Stimulated activated CD4-positive, alpha-beta T cell treated with anti-CD3 and anti-CD28 coated beads, Interleukin-1b, Interleukin-23, amount 100 ng/mL, for 48 hours (primary cell): ENCODE measurements around the gene PLEKHA6.

Experiments used
- DNase-seq: peaks from one replicate; pipeline ENCODE4 v3.0.0-alpha.2; 2020

Gene PLEKHA6

DNA sequence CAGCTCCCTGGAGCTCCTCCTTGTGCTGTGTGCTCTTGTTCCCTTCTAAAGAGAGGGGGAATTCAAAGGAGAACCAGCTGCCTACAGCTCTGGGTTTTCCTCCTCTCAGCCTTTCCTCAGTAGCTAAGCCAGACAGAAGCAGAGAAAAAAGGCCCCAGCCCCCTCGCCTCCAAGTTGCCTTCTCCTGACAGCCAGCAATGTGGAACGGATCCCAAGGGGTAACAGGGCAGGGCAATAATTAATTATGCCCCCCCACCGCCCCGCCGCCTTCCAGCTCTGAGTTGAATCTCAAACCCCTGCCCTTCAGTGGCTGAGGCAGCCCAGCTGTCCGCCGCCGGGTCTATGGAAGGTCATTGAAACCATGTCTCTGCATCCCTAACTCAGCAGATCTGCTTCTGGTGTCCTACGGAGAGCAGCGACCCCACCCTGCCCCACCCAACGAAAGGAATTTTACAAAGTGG lies 76.9 kb downstream of the PLEKHA6 start:
- no peak for DNase-seq

DNA sequence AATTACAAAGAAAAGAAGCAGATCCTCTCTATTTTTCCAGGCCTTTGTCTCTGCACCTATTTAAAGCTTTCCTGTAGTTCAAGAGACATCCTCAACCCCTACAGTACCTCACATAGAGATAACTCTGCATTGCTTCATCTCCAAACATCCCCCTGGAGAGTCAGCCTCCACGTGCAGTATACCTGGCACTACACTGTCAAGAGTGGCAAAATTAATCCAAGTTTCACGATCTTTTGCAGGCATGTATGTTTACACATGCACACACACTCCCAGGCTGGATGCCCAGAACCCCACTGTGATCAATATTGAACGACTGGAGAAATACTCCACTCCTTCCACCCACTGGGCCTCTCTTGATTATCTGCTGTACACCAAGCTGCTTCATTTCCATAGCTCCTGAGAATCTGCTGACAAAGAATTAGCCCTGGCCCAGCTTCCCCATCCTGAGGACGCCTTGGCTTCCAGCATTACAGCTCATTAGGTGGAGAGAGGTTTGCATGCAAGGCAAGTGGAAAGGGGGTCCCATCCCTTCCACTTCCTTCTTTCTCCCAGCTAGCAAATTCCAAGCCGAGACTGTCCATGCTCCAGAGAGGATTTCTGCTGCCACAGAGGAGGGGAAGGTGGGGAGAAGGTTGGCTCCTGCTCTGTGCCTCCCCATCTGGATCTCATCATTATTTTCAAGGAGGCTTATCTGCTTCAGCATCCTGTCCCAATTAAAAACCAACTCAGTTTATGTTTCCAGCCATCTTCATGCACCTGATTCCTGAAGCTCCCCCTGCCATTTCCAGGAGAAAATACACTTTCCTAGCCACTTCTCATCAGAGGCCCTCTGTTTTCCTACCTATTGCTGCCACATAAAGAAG lies 79.4 kb downstream of the PLEKHA6 start:
- no peak for DNase-seq

DNA sequence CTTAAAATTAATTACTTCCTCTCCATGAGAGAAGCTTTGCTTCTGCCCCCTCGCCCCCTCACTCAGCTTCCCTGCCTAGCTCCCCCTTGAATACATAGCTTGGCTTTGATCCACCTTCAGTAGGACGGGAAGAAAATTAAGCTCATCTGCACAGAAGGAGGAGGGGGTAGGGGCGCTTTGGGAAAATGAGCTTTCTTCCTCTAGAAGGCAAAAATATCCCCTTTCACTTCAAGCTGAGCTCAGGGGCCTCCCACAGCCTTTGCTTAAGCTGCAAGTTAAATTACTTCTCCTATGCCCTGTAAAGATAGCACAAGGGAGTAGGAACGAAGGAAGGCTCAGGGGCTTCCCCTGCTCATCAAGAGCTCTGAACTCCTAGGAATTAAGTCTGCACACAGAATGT lies 80.8 kb downstream of the PLEKHA6 start:
- DNase-seq = no peak

DNA sequence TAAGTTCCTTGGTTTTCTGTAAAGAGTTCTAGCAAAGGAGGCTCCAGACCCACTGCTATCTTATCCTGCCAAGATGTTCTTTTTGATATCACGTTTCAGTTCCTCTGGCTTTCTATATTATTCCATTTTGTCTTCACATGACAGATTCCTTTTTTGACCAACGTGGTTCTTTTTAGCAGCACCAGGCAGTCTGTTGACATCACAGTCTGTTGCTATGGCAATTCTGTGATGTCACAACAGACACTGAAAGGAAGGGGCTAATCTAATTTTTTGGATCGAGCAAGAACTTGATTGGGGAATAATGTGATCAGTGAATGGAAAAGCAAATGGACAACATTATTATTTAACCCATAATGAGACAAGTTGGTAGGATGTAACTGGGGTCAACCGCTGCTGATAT lies 81.5 kb downstream of the PLEKHA6 start:
- no peak for DNase-seq

DNA sequence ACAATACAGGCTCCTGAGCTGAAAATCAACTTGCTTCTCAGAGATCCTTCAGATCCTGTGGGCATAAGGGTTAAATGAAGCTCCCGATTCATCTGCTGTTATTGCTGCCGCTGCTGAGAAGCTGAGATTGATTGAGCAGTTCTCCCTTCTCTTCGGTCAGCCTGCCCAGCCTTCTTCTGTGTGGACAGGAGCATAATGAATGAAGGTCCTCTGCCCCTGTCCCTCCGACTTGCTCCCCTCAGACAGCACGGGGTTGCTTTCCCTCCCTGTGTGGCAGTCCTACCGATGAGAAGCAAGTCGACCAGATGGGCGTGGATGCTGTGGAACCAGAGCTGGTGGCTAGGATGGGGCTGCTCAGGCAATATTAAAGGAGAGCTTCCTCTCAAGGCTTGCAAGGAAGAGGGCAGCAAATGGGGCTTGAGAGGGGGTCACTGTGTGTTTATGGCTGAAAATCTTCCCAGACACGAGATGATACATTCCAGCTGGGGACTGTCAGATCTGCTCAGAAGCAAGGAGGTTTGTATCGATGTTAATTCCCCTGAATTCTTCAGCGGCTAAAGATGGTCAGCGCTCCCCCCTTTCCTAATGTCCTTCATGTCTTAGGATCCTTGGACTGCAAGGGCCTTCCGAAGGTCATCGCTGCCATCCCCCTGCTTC lies 82.0 kb downstream of the PLEKHA6 start:
- DNase-seq = no peak

DNA sequence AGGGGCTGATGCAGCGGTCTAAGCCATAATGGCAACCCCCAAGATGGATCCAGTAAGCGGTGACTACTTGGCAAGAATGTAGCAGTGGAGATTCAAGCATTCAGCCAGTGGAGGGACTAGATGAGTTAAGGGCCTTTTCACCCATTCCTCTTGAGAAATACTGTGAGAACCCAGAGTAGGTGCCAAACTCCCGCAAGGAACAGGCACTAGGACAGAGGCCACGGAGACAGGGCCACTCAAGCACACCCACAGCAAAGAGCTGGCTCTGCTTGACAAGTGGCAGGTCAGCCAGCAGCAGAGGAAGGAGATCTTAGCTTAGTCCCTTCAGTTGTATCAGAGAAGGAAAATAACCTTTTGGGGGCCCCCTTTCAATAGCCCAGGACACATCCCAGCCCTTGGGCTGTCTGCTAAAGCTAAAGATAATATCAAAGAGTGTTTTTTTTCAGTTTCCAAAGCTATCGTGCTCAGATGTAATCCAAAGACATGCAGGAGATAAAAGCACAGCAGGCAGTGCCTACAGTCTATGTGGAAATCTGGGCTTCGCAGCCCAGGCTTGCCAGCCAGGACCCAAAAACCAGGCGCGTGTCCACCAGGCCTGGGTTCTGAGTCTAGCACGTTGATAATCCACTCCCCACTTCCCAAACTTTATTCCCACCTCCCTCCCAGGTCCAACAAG lies 83.9 kb downstream of the PLEKHA6 start:
- DNase-seq = no peak

DNA sequence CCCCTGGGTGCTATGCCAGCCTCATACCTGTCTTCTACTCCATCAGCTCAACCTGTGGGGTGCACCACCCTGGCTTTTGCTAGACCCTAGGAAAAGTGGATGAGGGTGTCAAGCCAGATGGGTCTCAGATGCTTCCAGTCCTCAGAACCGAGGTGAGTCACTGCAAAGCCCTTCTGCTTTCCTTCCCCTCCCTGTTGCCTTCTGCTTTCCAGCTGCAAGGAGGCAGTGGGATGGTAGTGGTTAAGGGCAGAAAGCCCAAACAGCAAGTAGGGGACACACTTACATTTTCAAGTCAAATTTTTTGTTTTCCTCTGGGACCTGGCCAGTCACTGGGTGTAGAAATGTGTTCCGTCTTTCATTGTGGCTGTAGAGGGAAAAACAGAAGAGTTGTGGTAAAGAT lies 85.3 kb downstream of the PLEKHA6 start:
- DNase-seq = no peak

DNA sequence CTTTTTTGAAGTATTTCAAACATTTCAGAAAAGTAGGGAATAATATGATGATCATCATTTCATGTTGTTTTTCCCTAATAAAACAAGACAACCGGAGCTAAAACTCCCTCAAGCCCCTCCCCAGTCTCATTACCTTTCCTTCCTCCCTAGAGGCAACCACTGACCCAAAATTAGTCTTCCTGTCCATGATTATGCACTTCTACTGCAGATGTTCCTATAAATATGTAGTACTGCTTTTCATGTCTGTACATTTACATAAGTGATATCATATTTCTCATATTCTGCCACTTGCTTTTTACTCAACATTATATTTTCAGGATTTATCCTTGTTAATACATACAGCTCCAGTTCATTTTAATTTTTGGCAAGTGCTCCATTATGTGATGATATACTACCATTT lies 87.2 kb downstream of the PLEKHA6 start:
- no peak for DNase-seq

DNA sequence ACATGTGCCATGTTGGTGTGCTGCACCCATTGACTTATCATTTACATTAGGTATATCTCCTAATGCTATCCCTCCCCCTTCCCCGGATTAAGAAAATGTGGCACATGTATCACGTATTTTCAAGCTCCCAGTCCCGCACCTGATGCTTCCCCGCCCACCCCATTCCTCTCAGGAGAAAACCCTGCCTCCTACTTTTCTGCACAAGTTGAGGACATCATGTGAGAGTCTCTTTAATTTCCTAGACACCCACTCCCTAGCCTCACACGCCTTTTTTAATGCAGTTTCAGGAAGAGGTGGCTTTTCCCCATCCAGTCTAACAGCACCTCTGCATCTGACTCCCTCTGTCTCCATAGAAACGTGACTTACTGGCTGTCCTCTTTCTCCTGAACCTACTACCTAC lies 87.8 kb downstream of the PLEKHA6 start:
- no peak for DNase-seq

DNA sequence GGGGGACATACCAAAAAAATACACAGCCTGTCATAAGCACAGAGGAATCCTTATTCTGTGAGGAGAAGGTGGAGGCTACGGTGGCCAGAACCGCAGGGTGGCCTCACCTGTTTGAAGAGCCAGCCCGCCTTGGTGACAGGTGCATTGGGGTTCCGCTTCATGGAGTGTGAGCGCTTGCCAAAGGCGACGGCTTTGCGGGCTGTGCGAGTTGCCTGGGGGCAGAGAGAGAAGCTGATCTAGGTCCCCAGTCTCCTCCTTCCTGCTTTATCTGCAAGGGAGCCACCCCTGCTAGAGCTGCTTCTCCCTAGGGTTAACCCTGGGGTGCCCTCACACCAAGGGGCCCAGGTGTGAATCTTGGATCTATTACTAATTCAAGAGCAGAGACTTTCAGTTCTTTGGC lies 91.6 kb downstream of the PLEKHA6 start:
- DNase-seq = no peak

DNA sequence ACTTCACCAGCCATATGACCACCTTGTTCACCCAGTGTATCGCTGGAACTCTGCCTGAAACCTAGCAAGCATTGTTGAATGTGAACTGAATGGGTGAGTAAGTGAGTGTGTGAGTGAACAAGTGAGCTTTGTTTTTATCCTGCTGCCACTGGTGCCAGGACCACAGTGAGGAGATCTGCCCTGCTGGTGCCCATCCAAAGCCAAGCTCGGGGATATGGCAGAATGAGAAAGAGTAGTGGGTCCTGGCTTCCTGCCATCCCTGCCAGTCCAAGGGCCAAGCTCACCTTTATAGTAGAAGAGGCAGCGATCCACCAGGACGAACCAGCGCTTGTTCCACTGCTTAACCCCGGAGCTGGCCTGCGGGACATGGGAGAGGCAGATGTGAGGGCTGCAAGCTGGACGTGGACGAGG lies 92.5 kb downstream of the PLEKHA6 start:
- no peak for DNase-seq

DNA sequence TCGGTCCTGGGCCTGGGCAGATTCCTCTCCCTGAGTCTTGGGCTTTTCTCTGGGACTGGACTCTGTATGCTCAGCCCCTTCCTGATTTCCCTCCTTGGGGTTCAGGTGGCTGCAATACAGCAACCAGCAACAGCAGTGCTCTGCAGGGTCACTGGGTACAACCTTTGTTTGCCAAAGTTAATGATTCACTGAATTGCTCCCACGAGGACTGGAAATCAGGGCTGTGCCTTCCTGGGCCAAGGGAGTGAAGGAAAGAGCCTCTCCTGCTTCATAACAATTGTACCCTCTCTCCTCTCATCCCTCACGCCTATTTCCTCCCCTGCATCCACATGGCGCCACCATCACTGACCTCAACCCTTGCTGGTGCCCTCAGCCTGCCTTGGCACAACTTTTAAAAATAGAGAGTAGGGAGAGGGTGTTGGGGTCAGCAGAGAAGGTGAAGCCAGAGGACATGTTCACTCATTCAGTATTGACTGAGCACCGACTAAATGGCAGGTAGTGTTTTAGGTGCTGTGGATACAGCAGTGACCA lies 93.2 kb downstream of the PLEKHA6 start:
- DNase-seq = no peak

DNA sequence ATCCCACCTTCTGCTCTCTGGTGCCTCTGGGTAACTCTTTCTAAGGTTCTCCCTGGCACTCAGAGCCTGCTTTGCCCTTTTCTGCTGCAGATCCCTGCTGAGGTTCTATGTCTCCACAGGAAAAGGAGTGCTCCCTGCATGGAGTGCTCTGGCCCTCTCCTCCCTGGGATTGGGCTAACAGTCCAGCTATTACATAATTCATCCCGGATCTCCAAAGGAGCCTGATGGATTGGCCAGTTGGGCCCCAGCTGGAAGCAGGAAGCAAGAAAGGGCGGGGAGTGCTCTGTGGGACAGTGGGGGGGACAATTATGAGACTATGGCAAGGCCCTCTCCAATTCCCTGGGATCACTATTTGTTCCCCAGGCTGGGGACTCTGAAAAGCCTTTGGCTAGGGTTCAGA lies 94.1 kb downstream of the PLEKHA6 start:
- no peak for DNase-seq

DNA sequence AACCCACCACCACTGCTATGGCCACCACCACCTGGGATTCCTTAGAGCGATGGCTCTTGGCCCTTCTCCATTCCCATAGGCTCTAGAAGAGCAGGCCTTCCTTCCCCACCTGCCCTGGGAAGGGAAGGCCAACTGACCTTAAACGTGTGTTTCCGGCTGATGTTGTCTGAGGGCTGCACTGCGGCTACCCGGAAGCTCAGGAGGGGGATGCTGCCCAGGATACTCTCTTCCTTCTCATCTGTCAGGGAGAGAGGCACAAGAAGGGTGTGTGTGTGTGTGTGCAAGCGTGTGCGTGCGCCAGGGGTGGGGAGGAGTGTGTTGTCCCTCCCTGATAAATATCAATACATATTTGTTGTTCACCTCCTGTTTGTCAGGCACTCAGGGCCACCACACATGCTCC lies 94.9 kb downstream of the PLEKHA6 start:
- DNase-seq = no peak

DNA sequence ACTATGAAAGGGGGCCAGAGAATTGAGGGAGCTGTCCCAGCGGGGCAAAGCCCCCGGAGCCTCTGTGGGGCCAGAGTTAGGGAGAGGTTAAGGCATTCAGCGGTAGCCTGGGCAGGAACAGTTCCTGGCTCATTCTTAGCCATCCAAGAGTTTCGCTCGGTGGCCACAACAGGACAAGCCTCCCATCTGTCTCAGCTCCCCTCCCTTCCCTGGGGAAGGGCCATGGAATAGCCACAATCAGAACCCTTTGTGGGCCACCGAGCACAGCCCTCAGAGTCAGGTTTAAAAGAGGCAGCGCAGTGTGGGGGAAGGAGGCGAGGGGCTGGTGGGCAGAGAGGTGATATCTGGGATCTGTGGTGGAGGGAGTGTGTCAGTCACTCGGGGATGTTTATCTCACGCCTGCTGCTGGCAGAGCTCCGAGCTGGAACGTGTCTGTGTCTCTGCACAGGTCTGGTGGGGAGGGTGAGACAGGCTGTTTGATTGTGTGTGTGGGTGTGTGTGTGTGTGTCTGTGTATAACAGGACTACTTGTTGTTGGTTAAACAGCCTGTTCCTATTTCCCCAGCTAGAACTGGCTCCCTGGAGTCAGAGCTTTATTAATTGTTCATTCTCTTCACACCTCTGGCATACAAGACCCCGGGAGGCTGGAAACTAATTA lies 96.3 kb downstream of the PLEKHA6 start:
- DNase-seq = no peak

DNA sequence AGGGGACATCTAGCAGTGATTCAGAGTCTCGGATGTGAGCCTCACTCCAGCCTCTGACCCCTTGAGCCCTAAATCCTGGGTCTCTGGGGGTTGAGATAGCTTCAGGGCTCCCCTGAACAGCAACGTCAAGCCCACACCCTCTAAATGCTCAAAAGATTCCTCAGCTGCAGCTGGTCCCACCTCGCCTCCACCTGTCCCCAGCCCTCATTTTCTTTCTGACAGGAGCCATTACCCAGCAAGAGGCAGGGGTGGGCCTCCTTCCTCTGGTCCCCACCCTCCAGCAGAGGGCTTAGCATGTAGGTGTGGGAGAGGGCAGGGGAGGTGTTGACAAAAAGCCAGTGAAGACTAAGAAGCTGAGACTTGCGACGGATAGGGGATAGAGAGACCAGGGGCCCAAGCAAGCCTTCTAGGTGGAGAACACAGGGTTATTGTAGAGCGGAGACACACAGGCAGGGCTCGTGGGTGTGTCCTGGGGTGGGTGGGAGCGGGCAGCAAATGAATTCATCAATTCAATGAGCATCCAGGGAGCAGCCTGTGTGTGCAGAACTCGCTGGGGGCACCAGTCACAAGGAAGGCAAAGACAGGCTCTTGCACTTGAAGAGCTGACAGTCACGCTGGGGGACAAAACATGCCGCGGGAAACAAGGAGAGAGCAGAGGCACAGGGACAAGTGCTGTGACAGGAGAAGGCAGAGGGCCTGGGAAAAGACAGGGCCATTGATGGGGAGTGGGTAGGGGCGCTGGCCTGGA lies 97.0 kb downstream of the PLEKHA6 start:
- no peak for DNase-seq

DNA sequence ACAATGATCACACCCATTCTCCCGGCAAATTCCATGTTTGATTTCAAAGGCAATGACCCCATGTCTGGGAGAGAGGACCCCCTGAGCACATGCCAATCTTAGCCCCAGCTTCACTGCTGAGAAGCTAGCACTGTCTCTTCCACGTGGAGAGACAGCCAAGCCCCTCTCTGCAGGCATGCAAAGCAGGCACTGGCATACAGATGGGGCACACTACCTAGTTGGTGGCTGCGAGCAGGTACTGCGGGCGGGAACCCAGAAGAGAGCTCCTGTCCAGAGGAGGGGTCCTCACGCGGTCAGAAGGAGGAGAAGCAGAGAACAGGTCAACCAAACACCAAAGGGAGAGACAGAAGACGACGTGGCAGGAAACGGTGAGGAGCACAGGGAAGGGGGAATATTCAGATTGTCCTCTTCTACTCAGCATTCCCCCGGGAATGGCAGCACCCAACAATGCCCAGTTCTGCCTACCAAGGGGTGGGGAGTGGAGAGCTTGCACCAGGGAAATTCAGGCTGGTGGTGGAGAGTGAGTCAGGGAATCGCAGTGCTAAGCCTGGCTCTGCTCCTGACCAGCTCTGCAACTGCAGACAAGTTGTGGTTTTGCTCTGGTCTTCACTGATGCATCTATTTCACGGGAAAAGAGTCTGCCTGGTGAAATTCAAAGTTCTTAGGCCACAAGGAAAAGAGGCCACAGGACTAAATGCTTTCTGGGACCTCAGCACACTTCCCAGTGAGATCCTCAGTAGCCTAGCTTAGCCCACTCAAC lies 97.8 kb downstream of the PLEKHA6 start:
- no peak for DNase-seq

DNA sequence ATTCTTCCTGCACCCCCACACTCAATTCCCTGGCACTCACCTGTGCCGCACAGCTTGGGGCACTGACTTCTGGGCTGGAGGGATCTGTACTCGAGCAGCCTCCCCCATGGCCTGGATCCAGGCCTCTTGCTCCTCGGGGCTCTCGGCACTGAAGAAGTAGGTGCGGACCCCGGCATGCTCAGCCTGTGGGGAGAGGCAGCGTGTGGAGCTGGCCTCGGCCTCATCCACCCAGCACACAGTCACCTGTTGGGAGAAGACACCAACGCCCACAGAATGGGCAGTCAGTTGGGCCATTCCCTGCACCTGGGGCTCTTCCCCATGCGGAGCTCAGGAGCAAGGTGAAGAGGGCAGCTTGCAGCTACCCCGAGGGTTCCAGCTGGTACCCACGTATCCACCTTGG lies 98.5 kb downstream of the PLEKHA6 start:
- DNase-seq = no peak

DNA sequence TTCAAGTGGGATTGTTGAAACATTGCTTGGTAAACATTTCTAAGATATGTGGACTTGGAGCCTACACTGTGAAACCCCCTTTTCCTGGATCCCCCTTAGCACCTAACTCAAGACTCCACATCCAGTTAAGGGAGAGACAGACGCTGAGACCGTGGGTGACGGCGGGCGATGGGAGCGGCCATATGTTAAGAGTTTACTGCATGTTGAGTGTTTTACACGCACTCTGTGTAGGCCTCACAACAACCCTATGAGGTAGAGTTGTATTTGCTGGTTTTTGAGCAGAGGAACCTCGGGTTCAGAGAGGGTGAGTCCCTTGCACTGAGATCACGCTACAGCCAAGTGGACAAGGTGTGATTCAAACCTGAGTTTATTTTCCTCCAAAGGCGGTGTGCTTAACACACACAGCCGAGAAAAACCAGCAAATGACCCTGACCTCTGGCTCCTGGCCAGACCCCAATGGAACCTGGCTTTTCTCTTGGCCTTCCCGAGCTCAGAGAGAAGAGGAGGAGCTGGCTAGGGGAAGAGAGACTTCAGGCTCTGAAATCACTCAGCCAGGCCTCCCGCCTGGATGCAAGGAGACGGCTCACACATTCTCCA lies 99.0 kb downstream of the PLEKHA6 start:
- no peak for DNase-seq

DNA sequence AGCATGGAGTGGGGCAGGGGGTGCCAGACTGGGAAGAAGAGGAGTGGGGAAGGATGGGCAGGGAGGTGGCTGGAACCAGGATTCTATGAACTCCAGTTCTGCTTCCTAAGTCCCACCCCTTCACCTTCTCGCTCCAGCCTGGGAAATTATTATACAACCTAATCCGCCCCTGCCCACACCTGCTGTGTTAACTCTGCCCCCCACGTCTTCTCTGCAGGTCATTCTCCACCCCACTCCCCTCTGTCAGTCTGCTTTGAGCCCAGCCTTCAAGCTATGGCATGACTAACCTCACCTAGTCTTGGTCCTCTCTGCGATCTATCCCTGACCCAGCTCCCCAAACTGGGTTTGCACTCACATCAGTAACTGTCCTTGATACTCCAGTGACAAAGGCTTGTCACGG lies 99.9 kb downstream of the PLEKHA6 start:
- DNase-seq = no peak

DNA sequence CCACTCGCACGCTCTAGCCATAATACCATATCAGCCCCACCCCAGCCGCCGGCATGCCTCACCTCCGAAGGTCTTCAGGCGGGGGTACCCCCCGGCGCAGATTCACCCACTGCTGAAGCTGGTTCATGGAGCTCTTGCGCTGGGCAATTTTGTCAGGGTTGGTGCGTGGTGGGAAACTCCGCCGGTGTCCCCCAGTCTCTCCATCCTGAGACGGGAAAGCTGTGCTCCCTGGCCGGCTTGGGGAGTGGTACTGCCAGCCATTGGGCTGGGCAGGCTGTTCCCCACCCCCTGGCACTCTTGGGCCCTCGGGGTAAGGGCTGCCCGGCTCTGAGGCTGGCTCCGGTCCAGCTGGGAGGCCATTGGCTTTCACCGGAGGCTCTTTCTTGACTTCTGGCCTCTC lies 100.5 kb downstream of the PLEKHA6 start:
- DNase-seq = no peak
